DOHH2 (cell line): ENCODE results near the gene ST3GAL4.

Experiments
- CTCF ChIP-seq: fragments of 200-600 bp; sonication (generic); IDR thresholded peaks from one replicate; pipeline ENCODE4 v1.5.1; 2014; ENCODE audit warnings: antibody characterized with exemption, mild to moderate bottlenecking, low read depth, low read length; ENCODE audit not compliant: poor library complexity, severe bottlenecking
- EZH2phosphoT487 ChIP-seq: fragments of 200-600 bp; sonication (generic); IDR thresholded peaks from 2 replicates; pipeline ENCODE4 v1.6.1; 2017; ENCODE audit warnings: borderline replicate concordance, mild to moderate bottlenecking, antibody characterized with exemption, low read length, moderate library complexity, mixed read lengths

- TF ChIP-seq CTCF (no peak), EZH2phosphoT487 (no peak)
Observed at GRCh38 chr11:126363706-126364248, 8.3 kb downstream of the ST3GAL4 start.
